Right hindlimb (tissue), 1 donor: ENCODE data around the gene PHOSPHO1.

Experiments used
- DNase-seq: peaks from one replicate; pipeline ENCODE4 v3.0.0-alpha.2; 2018

The PHOSPHO1 gene

DNA sequence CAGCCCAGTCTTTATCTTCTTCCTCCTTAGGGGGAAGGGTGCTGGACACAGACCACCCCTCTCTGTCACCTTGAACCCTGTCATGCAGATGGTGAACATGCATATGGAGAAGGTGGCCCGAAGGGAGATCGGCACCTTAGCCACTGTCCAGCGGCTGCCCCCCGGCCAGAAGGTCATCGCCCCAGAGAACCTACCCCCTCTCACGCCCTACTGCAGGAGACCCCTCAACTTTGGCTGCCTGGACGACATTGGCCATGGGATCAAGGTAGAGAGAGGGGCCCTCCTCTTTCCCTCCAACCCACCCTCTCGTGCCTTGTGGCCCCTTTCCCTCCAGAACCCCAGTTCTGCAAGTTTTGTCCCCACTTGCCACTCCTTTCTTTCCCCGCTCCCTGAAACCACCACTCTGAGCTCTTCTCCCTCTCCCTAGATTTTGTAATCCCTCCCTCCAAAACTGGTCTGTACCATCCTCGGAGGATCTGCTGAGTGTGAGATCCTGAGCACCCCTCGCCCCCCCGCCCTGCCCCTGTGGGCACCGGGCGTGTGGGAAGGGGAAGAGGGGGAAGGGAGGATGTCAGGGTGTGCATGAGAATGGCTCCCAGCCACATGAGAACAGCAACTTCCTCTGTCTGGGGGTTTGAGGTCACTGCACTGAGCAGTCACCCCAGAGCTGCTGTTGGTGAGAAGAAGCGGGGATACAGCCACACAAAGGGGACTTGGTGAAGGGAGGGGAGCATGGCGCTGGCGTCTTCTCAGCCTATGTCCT, 12.8 kb downstream of the PHOSPHO1 start:
- DNase-seq, result no peak

DNA sequence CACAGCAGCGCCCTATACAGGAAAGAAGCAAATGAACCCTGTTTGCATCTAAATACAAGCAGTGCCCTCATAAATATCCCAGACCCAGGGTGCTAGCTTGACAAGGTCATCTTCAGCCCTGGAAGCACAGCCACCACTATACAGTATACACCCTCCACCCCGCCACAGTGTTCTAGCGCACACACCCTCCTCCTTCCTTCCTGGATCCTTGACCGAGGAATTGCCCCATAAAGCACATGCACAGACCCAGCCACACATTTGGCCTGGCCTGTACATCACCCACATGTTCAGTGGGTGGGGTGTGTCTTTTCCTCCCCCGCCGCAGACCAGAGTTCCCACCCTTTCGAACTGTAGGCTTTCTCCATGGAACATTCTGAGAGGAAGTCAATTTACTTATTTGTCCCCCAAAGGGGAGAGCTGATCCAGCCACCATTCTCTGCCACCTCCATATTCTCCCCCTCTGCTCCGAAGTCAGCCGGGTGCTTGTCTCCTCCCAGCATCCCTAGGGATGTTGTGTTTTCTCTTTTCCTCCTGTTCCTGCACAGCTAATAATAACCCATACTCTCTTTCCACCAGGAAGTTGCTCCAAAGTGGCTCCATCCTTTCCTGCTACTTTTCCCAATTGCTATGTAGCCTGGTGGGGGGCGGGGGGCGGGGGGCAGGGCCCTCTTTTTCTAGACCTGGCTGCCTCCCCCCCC, 13.5 kb downstream of the PHOSPHO1 start:
- DNase-seq, result no peak

DNA sequence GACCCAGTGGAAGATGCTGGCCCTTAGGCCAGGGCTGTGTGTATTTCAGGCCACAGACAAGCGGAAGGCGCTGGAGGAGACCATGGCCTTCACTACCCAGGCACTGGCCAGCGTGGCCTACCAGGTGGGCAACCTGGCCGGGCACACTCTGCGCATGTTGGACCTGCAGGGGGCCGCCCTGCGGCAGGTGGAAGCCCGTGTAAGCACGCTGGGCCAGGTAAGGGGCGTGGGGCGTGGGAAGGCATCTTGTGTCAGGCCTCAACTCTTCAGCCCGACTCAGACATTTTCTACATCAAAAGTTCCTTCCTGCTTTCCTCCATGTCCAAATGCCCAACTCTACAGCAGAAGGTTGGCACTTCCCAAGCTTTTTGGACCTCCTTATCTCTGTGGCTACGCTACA, 14.1 kb downstream of the PHOSPHO1 start:
- DNase-seq, result no peak

DNA sequence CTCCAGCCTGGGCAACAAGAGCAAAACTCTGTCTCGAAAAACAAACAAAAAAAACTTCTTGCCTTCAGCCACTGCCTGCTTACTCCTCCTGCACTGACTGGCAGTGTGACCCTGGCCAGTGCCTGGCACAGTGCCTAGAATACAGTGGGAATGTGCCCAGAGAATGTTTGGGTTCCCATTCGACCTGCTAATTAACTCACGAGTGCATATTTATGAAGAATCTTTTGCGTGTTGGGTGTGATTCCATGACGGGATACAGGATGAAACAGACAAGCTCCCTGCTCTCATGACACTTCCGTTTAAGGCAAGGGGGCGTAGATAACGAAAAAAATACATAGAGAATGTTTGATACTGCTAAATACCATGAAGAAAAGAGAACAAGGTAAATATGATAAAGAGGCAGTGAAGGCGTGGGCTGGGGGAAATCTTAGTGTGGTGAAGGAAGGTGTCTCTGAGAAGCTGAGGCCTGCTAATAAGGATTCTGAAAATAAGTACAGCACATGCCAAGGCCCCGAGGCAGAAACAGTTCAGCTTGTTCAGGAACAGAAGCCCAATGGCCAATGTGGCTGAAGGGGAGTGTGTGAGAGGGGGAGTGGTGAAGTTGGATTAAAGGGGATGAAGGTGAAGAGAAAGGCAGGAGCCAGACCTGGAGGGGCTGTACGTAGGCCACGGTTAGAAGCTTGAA, 15.8 kb downstream of the PHOSPHO1 start:
- no peak for DNase-seq

DNA sequence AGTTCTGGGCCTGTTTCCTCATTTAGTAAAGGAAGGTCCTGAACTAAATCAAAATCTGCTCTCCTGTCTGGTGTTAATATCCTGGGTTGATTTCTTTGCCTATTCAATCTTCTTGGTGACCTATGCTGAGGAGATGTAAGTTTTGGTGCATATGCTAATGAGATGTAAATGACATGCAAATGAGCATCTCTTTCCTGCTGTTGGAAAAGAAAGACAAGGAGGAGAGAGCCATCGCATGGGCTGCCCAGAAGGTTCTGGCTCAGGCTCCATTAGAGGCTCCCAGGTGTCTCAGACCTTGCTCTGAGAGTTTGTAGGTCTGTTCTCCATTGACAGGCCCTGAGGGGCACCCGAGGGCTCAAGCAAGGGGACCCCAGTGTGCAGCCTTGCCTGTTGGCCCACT, 16.7 kb downstream of the PHOSPHO1 start:
- DNase-seq, result no peak

DNA sequence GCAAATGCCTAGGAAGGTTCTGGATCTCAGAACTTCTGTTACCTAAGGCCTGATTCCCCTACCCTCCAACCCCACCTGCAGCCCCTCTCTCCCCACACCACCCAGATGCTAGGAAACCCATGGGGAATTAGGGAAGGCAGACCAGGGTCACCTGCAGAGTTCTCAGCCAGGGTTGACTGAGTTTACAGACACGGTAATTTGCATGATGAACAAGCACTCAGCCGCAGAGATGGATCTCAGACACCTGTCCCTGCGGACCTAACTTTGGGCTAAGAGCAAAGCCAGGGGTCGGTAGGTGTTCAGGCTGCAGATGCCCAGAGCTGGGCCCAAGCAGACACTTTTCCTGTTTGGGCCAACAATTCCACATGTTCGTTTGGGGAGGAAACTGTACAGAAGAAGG, 17.2 kb downstream of the PHOSPHO1 start:
- DNase-seq, result no peak

DNA sequence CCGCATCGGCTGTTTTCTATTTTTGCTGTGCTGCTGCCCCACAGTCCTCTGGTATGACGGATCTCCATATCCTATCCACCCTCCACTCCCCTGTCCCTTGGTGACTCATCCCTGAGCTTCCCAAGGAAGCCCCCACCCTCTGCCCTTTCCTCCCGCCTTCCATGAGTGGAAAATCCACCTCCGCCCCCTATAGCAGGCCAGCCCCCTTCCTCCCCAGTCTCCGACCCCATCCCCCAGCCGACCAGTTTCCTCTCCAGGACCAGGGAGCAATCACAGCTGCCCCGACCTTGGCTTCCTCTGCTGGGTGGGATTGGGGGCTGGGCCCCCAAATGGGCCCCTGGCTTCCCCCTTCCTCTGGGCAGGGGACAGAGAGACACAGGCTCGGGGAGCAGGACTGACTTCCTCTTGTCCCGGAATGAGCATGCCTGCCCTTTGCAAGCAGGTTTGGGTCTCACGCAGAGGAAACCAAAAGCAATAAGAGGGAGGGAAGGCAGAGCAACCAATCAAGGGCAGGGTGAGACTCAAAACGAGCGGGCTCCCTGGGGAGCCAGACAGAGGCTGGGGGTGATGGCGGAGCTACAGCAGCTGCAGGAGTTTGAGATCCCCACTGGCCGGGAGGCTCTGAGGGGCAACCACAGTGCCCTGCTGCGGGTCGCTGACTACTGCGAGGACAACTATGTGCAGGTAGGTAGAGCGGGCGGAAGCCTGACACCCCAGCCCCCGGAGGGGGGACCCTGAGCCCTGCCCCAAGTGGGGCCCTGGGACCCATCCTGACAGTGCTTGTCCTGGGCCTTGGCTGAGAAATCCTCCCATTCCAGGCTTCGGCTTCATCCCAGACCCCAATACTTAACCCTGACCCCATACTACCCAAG, 20.2 kb downstream of the PHOSPHO1 start, which contains the start of the genes ABI3 and GNGT2:
Gene ABI3 (plus strand): TSS at position 550 of the 872 bp plus-strand sequence. CDS start 18 bp downstream, at position 568.
Gene GNGT2 (minus strand): TSS at position 417 of the 872 bp plus-strand sequence. CDS start 3,152 bp downstream, outside the sequence.
- DNase-seq, result peak; percentile 69

DNA sequence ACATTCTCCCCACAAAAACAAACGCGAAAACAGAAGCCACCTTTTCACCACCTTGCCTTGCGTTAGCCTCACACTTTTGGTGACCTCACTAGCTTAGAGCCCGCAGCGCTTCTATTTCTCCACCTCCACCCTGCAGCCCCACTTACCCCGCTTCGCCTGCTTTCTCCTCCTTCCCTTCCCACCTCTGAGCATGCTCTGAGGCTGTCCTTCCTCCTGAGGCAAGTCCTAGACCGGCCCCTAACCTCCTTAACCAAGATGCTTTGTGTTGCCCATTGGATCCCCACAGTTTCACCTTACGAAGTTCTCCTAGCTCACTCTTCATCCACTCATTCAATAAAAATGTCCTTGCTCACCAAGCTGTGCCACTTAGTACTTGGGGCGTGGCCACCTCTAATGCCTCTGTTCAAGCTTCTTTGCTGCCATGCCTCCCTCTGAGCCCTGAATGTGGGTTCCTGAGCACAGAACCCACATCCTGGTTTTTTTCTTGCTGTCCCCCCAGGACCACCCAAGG, 21.5 kb downstream of the PHOSPHO1 start:
- DNase-seq, result no peak

DNA sequence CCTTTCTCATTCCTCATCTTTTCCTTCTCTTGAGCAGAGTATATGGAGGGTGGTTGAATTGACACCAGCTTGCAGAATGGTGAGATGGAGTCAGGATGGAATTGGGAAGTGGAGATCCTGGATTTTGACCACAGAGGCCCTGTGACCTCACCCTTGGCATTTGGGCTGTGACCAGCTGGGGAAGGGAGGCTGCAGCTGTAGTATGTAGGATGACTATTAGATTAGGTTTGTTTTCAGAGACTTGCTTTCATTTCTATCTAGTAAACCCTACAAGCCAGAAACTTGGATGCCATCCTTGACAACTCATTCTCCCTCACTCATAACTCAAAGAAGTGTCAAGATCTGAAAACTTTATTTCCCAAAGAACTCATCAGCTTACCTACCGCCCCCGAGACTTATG, 26.1 kb downstream of the PHOSPHO1 start:
- no peak for DNase-seq

DNA sequence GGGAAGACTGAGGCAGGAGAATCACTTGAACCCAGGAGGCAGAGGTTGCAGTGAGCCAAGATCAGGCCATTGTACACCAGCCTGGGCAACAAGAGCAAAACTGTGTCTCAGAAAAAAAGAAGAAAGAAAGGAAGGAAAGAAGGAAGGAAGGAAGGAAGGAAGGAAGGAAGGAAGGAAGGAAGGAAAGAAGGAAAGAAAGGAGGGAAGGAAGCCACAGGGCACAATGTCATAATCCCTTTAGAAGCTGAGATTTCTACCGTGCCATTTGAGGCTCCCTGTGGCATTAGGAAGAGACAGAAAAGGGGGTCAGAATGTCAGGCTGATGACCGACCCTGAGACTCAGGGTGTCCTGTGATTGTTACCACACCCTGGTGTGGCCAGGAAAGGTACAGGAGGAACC, 26.8 kb downstream of the PHOSPHO1 start:
- no peak for DNase-seq

DNA sequence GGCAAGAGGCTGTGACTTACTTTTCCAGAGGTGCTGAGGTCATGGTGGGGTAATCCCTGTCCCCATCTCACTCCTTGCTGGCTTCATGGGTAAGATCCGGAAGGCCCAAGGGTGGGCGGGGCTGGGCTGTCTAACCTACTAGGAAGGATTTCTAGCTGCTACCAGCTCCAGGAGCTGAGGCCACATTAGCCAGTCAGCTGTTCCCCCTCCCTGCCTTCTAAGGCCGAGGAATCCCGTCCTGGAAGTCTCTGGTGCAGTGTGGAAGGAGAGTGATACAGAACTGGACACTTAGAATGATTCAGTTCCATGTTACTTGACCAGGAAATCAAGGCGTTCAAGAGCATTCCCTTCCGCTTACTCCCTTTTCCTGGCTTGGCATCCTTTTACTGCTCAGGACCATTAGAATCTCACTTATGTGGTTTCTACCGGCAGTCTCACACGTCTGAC, 29.1 kb downstream of the PHOSPHO1 start:
- DNase-seq, result no peak

DNA sequence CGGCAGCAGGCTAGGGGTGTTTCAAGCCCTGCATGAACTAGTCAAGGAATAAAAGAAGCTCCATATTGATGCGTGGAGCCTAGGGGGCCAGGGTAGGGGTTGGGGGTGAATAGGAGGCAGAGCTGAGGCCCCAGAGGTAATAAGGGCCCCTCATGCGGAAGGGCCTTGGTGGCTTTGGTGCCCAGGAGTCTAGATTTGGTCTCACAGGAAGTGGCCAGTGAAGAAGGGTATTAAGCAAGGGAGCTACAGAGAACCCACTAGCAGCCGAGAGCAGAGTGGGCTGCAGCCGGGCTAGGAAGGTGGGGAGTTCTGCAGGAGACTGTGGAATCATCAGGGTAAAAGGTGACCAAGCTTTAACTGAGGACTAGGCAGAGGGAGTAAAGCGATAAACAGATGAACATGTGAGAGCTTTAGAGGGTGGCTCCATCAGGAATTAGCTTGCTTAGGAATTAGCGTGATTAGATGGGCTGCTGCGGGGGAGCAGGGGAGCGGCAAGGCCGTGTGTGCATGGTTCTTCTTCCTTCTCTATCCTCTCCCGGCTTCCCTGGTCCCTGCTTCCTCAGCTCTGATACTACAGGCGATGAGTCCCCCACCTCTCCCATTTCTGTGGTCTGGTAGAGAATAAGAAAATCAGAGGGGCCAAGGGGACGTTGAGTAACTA, 30.0 kb downstream of the PHOSPHO1 start:
- DNase-seq, result no peak

DNA sequence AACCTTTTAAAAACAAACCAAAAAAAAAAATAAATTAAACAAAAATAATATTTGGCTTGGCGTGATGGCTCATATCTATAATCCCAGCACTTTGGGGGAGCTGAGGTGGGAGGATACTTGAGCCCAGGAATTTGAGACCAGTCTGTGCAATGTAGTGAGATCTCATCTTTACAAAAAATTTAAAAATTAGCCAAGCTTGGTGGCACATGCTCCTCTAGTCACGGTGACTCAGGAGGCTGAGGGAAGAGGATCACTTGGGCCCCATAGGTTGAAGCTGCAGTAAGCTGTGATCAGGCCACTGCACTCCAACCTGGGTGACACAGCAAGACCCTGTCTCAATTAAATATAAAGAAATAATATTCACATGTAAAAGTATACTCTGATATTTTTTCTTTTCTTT, 32.4 kb downstream of the PHOSPHO1 start:
- no peak for DNase-seq

DNA sequence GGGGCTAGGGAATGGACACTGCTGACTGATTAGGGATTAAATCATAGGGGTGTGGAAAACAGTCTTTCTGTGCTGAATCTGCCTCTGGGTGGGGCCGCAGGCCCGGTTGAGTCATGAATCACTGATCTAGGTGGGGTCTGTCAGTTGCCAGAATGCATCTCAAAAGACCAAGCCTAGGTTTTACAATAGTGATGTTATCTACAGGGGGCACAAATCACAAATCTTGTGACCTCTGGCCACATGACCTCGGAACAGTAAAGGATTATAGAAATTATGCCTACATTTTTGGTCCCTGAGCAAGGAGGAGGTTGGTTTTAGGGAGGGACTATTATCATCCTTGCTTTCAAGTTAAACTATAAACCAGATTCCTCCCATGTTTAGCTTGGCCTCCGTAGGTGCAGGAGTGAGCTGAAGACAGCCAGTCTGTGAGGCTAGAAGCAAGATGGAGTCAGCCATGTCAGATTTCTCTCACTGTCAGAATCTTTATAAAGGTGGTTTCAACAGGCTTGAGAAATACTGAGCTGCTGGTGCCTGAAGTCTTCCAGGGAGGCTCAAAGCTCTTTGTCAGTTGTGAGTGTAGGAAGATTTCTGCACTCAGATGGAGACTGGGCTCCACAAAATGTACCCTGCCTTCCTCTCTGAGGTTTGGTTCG, 33.1 kb downstream of the PHOSPHO1 start:
- DNase-seq, result no peak

DNA sequence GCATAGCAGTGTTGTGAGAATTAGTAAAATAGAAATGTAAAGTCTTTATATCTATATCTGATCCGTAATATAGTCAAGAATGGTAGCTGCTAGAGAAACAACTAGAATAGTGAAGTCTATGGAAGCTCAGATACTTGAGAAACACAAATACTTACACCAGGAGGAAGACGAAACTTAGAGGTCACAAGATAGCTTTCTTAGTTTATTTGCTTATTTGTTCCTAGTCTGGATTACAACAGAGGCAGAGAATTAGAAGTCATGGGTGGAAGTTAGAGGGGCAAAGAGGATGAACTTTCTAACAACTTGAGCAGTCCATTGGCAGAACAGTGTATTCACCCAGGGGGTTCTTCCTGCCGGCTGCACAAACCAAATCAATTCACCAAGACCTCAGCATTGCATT, 34.1 kb downstream of the PHOSPHO1 start:
- DNase-seq, result no peak

DNA sequence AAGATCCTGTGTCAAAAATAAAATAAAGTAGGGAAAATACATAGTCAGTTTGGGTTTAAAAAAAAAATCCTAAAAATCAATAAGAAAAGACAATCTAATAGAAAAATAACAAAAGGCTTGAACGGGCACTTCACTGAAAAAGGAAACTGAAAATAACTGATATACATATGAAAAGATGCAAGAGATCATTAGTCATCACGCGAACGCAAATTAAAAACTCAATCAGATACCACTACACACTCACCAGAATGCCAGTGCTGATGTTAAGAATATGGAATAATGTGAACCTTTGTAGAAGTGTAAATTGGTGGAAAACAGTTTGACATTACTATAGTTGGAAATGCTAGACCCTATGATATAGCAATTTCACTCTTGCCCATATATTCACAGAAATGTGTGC, 34.8 kb downstream of the PHOSPHO1 start:
- no peak for DNase-seq

DNA sequence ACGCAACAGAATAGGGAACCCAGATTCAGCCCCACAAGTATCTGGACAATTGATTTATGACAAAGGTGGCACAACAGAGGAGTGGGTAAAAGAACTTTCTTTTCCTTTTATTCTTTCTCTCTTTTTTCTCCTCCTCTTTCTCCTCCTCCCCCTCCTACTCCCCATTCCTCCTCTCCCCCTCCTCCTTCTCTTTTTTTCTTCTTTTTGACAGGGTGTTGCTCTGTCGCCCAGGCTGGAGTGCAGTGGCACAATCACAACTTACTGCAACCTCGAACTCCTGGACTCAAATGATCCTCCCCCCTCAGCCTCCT, 36.3 kb downstream of the PHOSPHO1 start:
- no peak for DNase-seq

DNA sequence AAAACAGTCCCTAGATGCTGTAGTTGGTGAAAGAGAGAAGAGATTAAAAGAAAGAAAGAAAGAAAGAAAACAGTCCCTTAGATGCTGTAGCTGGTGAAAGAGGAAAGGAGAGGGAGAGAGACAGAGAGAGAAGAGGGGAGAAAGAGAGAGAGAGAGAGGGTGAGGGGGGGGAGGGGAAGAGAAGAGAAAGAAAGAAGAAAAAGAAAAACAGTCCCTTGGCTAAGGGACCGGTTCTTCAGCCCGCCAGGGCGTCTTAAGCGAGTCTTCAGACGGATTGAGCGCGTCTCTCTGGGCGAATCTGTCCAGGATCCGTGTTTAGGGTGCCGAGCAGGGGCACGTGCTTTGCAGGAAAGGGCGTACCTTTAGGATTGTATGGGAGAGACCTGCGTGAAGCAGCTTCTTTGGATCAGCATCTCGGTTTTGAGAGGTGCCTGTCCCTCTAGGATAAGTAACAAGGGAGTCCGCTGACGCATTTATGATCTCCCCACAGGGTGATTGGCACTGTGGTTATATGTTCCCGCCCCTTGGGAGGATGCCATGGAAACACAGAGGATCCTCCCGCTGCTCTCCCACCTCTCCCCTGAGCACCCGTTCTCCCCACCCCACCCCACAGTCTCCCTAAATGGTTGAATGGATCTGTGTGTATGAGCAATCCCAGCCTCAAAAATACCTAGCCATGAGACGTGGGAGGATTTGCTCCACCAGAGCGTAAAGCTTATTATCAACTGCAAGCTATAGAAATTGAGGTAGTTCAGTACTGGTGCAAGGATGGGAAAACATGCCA, 36.9 kb downstream of the PHOSPHO1 start:
- peak; percentile 42 for DNase-seq

DNA sequence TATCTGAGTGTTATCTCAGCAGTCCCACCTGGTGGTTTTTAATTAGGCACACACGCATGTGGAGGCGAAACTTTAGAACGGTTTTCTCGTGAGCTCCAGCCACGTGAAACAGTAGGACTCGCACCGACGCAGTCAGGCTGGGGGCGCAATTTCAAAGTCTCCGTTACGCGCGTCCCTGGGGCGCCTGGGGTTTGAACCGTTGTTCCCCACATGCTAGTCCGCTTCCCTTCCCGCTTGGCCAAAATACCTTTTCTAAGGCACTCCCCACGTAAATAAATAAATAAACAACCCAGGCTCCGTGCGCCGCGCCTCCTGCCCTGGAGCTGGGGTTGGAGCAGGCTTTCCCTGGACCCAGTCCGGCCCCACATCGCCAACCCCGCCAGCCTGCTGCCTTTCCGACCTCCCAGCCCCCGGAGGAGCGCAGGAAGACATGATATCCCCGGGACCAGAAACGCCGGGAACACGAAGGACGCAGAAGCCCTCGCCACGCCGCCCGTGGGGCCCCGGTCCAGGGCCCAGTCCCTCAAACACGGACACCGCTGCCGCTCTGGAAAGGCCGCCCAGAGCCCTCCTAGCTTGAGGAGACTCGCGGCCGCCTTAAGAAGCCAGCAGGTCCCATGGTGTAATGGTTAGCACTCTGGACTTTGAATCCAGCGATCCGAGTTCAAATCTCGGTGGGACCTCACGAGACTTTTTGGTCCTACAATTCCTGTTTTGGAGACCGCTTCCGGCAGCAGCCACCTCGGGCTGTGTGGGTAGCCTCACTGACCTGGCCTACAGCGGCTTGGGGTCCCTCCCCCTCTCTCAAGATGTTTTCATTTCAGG, 38.5 kb downstream of the PHOSPHO1 start:
- DNase-seq, result peak; percentile 97
